GM18951 (cell line): ENCODE data around the gene PRKD3.
A peak's percentile ranks its signal among the peaks of the same experiment; 100 is the strongest.

ENCODE experiments used
- POLR2A ChIP-seq: IDR thresholded peaks from 4 replicates; pipeline ENCODE4 v1.6.1; 2011; ENCODE audit warnings: mild to moderate bottlenecking; ENCODE audit not compliant: insufficient read length, insufficient read depth; ENCODE audit errors: extremely low read depth
- in situ Hi-C: fragments of 300-500 bp; cut with MboI; formaldehyde crosslinking; loops from one replicate; pipeline ENCODE4 v1.12.0; 2022; ENCODE audit warnings: low sequenced_read_pairs, mixed read lengths, inconsistent platforms; ENCODE audit not compliant: unreplicated experiment

The PRKD3 gene

DNA sequence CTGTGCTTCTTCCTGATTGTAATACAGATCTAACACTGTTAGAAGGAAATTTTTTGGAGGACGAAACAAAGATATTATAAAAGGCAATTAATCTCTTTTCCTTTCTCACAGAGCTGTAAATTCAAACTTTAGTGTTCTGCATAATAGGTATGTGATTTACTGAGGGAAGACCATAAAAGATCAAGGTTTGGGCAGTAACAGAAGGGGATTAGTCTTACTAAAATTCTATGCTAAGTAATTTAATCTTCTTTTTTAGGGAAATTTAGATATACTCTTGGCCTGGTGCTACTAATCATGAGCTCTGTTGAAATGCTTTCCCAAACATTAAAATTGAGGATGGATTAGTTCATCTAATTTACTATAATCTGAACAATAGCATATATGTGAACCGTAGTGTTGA, 11.0 kb upstream of the PRKD3 start:
- in situ Hi-C loops = no loop called here
- no peak for TF ChIP-seq POLR2A

DNA sequence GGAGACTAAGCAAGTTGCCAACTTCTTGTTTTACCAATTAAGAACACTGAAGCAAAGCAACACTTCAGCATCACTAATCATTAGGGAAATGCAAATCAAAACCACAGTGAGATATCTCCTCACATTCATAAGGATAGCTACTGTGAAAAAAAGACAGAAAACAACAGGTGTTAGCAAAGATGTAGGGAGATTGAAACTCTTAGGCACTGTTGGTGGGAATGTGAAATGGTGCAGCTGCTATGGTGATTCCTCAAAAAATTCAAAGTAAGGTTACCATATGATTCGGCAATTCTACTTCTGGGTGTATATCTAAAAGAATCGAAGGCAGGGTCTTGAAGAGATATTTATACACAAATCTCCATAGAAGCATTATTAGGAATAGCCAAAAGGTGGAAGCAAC, 8.6 kb upstream of the PRKD3 start:
- in situ Hi-C loops = no loop called here
- TF ChIP-seq POLR2A = no peak

DNA sequence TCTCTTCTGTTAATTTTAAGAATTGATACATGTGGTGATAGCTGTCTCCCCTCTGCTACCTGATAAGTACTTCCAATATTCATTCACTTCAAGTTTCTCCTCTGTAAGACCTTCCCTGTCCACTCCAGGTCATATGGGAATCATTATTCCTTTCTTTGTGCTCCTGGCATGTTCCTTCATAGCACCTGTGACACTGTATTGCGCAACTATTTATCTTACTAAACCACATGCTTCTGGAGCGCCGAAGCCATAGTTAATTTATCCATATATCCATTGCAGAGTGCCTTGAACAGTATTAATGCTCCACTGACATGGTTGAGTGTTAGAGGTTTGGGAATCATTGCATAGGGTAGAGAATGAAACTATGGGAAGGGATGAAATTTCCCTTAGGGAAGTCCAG, 7.9 kb upstream of the PRKD3 start:
- TF ChIP-seq POLR2A = no peak

DNA sequence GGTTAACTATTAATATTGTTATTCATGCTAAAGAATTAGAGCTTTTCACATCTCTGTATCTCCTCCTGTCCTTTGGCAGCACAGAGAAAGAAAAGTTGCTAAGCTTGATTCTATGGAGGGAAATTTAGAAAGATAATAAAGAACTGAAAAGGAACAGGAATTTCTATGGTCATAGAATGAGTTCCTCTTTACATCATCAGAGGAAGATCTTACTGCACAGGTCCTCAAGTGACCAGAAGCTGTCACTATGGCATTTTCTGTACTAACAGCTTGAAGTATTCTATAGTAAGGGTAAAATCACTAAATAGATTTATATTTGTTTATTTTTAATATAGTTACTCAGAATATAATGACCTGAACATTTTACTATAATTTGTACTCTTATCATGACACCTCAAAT, 6.0 kb upstream of the PRKD3 start:
- TF ChIP-seq POLR2A = no peak
- in situ Hi-C loops = no loop called here

More for the DNA sequence above, 7.9 kb upstream of the PRKD3 start:
- in situ Hi-C loops = no loop called here

DNA sequence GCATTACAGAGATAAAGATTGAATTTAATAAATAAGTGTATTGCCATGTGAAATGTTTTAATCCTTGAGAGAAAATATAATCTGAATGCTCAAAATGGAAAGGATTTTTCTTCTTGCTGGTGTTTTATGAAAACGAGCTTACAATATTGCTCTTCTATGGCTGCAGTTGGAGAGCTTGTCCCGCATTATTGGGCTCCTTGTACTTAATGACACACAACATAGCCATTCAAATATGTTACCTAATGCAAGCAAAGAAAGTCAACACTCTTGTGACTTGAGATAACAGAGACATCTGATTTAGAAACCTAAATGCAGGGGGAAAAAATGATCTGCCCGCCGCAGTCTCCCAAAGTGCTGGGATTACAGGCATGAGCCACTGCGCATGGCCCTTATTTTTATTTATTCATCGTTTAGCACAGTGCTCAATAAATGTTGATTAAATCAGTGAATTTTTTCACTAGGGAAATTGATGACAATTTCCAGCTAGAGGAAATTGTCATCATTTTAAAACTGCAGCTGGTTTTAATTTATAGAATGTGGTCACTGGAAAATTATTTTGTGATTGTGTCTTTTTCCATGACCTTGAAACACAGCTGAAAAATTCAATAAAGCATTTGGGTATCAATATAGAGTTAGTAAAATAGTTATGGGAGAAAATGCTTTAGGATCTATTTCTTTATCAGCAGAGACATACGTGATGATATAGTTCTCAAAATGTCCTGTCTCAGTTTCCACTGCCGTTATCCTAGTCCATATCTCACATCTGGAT, 2.4 kb upstream of the PRKD3 start:
- TF ChIP-seq POLR2A = no peak

DNA sequence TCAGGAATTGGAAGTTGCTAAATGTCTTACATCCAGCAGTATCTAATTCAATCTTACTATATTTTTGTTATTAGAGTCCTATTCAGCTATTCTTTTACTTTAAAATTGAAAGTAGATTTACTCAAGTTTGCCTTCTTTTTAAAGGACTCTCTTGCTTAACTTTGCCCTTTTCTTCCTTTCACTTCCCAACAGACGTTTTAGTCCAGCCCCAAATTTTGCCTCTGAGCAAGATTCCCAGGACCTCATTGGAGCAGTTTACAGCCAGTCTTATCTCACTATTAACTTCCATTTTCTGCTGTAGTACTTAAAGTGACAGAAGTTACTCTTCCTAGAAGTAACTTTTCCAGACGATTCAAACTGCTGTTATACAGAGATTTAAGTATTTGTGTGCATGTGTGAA, 1.7 kb upstream of the PRKD3 start:
- in situ Hi-C loops = no loop called here
- TF ChIP-seq POLR2A = no peak

More for the DNA sequence above, 2.4 kb upstream of the PRKD3 start:
- in situ Hi-C loops = no loop called here

DNA sequence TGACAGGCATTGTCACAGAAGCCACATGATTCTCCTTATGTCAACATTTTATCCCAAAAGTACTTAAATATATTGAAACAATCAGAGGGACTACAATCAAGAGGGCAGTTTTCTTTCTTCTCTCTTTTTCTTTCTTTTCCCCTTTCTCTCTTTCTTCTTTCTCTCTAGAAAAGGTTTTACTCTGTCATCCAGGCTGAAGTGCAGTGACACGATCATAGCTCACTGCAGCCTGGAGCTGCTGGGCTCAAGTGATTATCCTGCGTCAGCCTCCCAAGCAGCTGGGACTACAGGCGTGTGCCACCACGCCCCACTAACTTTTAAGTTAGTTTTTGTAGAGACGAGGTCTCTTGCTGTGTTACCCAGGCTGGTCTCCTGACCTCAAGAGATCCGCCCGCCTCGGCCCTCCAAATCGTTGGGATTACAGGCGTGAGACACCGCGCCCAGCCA, 1.0 kb upstream of the PRKD3 start:
- TF ChIP-seq POLR2A = no peak
- in situ Hi-C loops = no loop called here

DNA sequence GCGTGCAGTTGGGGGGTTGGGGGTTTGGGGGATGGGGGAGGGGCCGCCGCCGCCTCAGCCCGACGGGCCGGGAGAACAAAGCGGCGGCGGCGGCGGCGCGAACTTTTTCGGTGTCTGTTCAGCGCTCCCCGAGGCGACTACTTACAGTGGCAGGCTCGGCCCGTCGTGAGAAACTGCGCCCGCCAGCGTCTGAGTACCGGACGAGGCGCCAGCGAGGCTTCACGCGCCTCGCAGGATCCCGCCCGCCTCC, 172 bp downstream of the PRKD3 start:
- in situ Hi-C loops = no loop called here
- peak; percentile 54 for TF ChIP-seq POLR2A

DNA sequence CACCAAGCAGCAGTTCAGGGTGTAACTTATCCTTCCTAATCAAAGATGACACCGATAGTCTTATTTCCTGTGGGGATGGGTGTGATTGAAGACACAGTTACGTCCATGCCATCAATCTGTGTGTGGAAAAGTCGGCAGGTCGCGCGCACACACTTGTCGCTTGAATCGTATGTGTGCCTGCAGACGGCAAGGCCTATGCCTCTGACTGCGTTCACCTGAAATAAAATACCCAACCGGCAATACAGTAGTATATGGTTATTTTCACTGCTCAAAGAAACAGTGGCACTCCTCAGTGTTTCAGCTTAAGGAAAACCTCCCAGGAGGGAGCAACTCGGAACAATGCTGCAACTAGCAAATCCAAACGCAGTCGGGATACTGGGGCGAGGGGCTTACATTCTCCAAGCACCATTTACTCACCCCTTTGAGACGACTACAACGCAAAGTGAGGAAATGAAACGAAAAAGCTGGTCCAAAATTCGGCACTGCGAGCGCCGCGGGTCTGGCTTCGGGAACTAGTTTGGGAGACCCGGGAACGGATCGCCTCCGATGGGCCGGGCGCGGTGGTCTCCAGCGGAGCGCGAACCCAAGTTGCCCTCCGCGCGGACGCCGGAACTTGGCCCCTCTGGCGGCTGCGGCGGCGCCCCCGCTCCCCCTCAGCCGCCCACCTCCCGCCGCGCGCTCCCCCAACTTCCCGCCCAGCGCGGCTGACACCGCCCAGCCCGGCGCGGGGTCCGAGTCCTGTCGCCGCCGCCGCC, 675 bp downstream of the PRKD3 start:
- in situ Hi-C loops = no loop called here
- no peak for TF ChIP-seq POLR2A

DNA sequence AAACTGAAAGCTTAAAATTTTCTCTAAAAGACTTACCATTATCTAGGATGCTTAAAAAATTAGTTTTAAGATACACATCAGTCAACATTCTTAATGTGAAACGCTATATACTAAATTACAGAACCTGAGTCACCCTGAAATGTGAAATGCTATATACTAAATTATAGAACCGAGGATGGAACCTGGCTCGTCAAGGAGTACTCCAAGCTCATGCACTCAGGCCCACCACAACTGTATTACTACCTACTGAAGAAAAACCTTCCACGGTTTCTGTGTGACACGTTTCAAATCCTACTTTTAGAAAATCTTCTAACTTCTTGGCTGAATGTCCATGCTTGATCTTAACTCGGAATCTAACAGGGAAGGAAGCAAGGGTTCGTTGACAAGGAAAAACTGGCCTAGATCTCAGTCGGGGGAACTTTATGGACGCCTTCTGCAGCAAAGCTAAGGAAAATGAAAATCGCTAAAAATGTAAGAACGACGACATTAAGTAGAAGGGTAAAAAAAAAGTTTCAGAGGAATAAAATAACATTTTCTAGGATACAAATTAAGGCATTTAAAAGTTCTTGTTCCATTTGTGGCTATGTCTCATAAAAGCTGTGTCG, 1.4 kb downstream of the PRKD3 start:
- TF ChIP-seq POLR2A = no peak
- in situ Hi-C loops = no loop called here

DNA sequence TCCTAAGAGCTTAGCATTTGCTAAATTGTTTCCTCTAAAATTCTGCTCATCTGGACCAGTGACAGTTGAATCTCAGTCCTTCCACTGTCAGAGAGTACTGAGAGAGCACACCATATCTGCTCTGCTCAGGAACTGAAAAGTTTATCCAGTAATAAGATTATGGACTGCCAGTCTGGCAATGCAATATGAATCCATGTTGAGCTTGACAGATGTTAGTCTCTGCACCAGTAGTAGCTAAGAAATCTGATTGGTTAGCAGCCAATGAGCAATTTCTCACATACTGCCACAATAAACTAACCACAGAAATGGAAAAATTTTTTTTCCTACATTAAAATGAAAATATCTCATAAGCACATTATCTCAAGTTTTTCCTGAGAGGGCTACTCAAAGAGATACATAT, 2.3 kb downstream of the PRKD3 start:
- no peak for TF ChIP-seq POLR2A
- in situ Hi-C loops = no loop called here

DNA sequence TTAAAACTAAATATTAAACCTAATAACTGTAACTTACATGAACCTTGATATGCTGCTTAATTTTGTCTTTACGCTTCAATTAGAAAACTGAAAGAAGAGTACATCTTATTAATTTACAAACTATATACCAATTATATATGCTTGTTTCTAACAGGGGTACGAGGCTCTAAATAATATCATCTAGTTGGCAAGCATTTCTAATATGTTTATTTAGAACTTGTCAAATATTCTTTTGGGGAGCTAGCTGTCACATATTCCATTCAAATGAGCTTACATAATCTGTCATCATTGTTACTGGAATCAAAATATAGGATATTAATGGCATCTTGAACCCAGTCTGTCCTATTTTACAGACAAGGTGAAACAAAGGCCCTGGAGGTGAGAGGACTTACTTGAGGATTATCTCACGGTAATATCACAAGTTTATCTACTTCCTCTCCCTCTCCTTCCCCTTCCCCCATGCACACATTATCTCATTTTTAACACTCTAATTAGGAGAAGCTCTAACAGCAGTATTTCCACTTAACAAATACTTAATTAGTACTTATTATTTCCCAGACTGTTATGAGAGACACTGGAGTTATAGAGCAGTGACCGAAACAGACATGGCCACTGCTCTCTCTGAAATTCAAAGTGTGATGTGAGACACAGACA, 3.5 kb downstream of the PRKD3 start:
- in situ Hi-C loops = no loop called here
- TF ChIP-seq POLR2A = no peak

DNA sequence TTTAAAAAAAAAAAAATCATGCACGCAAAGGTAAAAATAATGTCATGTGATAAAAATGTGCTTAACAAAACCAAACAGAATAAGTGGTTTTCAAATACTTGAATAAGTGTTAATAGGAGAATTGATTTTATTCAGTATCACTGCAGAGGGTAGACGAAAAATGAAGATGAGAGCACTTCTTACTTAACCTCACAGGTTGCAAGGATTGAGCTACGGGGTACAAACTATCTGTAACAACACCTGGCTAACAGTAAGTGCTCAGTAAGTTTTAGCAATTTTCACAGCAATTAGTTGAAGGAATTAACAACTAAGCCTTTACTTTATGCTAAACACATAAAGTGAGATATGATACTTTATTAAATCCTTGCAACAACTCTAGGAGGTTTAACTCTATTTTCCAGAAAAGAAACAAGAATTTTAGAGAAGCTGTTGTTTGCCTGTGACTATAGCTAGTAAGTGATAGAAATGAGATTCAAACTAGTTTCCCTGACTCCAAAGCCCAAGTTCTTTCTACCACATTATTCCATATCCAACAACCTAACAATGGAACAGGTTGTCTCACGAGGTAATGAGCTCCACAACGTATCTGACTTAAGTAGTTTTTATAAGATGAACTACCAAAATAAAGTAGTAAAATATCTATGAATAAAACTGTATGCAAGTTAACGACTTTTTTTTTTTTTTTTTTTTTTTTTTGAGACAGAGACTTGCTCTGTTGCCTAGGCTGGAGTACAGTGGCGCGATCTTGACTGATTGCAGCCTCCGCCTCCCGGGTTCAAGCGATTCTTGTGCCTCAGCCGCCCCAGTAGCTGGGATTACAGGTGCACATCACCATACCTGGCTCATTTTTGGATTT, 4.7 kb downstream of the PRKD3 start:
- in situ Hi-C loops = no loop called here

DNA sequence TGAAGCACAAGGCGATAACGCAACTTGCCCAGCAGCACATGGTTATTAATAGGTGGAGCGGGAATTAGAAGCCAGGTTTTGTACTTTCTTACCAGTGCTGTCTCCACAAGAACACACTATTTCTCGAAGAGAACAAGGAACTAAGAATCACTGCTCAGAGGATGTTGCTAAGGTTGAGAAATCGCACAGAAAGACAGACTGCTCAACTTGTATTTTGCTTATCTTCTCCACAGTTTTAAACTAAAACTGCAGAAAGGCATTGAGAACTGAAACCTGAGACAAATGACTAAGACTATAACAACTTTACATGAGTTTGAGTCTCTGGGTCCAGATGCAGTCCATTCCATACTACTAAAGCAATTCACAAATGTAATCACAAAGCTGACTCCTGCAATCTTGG, 6.2 kb downstream of the PRKD3 start:
- TF ChIP-seq POLR2A = no peak
- in situ Hi-C loops = no loop called here

More for the DNA sequence above, 4.7 kb downstream of the PRKD3 start:
- no peak for TF ChIP-seq POLR2A
